Head of caudate nucleus (tissue), 42 donors: ENCODE measurements around the gene STK4.

Experiments used
- DNase-seq, 42 donors: peaks; one replicate each; pipeline versions ENCODE4 v3.0.0 to v3.0.0-alpha.2; 2020 to 2021; ENCODE audit warnings: mixed read lengths in 7 of 42
- intact Hi-C: fragments of 100-400 bp; cut with DNase I; formaldehyde crosslinking; loops from one replicate; pipeline ENCODE4 v1.15.0; 2022

Gene STK4

GRCh38 chr20:45113865-45114264 lies 147.6 kb downstream of the STK4 start:
- no peak for DNase-seq
- intact Hi-C loops = no loop called here

GRCh38 chr20:45114465-45115385 lies 148.4 kb downstream of the STK4 start, which contains the start of gene WFDC5:
Gene WFDC5 (minus strand): TSS chr20:45115174. CDS start chr20:45115083, 91 bp downstream.
- intact Hi-C loops = no loop called here
- peak in 1 of 42 donors; percentile 11 for DNase-seq

- intact Hi-C loops = no loop called here
Observed at GRCh38 chr20:45115386-45115774, 149.1 kb downstream of the STK4 start.

DNA sequence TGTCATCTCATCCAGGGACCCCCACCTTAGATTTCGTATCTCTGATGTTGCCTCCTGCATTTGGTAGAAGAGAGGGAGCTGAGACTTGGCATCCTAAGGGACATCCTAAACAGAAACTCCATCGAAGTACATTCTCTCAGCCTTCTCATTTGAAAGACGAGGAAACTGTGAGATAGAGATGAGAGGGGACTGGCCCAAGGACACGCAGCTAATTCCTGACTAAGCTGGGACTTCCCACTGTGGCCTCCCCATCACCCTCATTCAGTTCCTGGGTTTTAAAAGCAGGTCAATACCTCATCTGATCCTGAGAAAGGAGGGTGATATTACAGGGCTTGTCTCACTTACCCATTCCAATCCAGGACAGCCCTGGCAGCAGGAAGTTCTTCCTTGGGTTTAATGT lies 149.5 kb downstream of the STK4 start:
- intact Hi-C loops = no loop called here
- peak in 1 of 42 donors; percentile 5 for DNase-seq

More at GRCh38 chr20:45115386-45115774, 149.1 kb downstream of the STK4 start:
- peak in 1 of 42 donors; percentile 11 for DNase-seq

- intact Hi-C loops = no loop called here
- DNase-seq = peak in 1 of 42 donors; percentile 7
Observed at GRCh38 chr20:45117581-45117980, 151.3 kb downstream of the STK4 start.

DNA sequence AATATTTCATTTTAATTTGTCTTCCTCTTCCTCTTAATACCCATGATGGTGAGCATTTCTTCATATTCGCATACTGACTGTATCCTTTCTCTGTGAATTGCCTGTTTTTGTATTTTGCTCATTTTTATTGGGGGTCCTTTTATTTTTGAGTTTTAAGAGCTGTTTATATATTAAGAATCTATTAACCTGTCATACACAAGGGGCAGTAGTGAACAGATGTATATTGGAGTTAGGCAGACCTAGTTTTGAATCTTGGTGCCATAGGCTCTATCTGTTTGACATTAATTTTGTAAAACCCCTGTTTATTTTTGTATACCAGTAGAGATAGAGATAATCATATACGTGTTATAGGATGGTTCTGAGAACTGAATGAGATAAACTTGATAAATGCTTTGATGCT lies 151.7 kb downstream of the STK4 start:
- no peak for DNase-seq
- intact Hi-C loops = no loop called here

DNA sequence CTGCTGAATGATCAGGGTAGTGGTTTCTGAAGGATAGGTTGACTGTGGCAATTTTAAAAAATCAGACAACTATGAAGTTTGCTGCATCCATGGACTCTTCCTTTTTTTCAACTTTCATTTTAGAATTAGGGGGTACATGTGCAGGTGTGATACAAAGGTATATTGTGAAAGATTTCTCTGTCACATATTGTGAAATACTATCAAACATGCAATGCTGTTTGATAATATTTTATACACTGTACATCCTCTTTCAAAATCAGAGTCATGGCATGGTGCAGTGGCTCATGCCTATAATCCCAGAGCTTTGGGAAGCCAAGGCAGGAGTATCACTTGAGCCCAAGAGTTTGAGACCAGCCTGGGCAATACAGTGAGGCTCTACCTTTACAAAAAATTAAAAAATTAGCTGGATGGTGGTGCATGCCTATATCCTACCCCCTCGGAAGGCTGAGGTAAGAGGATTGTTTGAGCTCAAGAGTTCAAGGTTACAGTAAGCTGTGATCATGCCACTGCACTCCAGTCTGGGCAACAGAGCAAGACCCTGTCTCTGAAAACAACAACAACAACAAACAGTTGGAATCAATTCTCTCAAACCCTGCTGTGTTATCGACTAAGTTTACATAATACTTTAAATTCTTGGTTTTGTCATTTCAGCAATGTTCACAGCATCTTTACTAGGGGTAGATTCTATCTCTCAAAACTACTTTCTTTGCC lies 153.4 kb downstream of the STK4 start:
- no peak for DNase-seq
- intact Hi-C loops = no loop called here

- intact Hi-C loops = no loop called here
- DNase-seq = no peak
Observed at GRCh38 chr20:45121388-45121787, 155.1 kb downstream of the STK4 start.

DNA sequence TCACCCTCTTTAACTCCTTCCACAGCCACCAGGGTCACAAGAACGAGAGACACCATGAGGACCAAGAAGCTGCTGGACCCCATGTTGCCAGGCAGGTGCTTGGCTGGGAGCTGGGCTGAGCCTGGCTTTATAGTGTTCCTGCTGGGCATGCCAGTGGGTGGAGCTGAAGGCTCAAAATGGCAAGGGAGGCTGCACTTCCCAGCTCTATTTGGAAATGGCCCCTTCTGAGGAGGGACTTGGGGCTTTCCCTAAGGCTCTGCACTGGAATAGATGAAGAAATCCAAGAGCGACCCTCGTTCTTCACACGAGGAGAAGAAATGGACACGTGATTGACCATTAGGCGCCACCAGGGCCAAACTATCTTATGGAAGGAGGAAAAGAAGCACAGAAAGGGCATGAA lies 158.1 kb downstream of the STK4 start, which contains the start of gene WFDC12:
Gene WFDC12 (minus strand): TSS at position 101 of the 400 bp plus-strand sequence. CDS start 18 bp downstream, at position 83.
- intact Hi-C loops = no loop called here
- DNase-seq = no peak

GRCh38 chr20:45128099-45128498 lies 161.8 kb downstream of the STK4 start:
- intact Hi-C loops = no loop called here
- DNase-seq = no peak
